ENCODE data around the gene TNFRSF11A.

Gene TNFRSF11A

DNA sequence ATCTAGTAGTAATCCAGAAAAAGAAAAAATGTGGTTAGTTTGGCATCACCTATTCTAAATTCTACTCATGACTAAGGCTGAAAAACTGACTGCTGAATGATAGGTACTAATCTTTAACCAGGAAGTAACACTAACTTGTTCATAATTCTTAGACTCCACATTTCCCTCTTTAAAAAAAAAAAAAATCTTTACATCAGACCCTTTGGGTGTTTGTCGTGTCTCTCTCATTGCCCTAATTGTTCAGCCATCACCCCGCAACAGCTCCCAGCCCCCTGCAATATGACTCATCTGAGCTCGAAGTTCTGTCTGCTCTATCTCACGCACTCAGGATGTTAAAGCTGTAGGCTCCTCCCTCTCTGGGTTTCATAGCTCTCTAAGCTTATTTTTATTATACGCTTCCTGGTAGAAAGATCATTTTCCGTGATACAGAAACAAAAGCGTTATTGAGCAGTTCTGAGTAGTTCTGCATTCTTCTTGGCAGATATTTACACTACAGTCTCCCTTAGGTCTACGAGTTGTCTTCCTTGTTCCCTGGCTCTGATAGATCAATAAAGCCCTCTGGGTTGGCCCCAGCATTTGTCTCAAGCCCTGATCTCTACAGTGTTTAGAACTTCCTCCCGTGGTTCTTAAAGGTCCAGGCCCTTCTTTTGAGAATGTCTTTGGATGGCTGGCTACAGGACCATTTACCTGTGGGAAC is 95.6 kb downstream of the TNFRSF11A start:
- DNase-seq: peak; percentile 57

- DNase-seq: peak; percentile 44
Measured at GRCh38 chr18:62425465-62426190, 100.5 kb downstream of the TNFRSF11A start.

GRCh38 chr18:62426191-62426488 is 101.0 kb downstream of the TNFRSF11A start:
- DNase-seq: no peak

- DNase-seq: no peak
Measured at GRCh38 chr18:62432176-62432575, 107.1 kb downstream of the TNFRSF11A start.

GRCh38 chr18:62434798-62435197 is 109.7 kb downstream of the TNFRSF11A start:
- DNase-seq: no peak

DNA sequence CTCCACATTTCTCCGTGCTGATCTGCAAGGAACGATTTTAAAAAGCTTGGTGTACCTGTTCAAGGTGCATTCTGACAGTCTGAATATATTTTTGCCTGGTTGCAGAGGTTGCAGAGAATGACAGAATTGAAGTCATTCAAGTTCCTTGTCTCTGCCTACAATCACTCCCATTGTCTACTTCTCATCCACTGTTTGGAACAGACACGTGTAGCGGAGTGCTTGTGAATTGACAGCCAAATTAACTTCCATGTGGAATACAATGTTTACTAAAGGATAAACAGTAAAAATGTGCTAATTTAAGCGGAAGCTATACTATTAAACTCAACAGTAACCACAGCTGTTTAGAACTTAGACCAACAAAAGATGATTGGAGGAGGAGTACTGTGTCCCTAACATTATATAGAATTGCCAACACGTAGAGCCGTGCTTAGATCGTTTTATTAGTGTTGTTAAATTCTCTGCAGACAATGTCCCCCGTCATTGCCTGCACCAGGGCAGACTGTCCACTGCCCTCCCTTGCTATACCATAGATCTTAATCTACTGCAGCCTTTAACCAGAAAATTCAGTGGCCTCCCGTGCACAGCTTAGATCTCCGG is 110.4 kb downstream of the TNFRSF11A start:
- DNase-seq: no peak

DNA sequence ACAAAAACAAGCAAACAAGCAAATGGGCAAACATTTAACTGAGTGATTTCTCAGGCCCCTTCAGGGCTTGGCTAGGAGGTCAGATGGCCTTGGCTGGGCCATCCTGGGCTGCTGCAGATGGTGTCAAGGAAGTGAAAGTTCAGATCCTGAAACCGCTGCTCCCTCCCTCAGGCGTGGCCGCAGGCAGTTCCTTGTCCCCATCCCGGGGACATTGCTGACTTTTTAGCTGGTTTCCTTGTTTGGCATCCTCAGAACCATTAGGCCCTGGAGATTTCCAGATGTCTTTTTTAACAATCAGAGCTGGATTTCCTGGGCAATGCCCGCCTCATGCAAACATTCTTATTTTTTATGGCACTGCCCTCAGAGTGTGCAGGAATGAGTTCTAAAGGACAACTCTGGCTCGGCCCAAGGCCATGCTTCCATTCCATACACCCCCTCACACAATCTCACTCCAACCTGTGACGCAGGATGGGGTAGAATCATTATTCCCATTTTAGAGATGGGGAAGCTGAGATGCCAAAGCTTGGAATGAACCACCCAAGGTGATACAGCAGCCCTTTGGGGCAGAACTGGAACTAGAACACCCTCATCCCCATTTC is 111.6 kb downstream of the TNFRSF11A start:
- DNase-seq: no peak

DNA sequence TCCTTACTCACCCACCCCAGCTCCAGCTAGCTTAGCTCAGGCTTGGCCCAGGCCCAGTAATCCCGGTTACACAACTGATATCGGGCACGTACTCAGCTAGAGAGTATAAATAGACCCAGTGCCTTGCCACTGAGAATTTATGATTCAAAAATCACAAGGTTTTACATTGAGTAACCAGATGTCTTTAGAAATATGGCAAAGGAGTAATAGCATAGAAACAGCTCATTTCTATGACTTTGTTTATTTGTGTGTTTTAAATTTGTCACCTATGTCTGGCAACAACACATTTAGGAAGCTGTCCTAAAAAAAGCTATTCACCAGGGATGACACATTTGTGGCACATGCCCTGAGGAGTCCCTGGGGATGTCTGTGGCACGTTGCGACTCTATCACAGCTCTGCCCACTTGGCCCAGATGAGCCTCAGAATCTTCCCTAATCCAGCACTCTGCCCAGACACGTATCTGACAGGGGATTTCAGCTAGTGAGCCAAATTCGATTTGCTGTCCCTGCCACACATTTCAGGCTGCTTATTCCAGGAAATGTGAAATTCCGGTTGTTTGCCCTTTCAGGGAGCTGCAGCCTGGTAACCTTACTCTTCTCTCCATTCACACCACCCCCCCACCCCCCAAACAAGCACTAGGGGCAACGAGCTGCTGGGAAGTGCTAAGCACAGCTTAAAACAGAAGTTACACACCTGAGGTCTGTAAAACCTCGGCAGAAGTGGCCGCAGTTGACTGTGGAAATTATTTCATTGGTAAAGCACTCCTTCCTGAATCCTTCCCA is 112.3 kb downstream of the TNFRSF11A start:
- DNase-seq: no peak

DNA sequence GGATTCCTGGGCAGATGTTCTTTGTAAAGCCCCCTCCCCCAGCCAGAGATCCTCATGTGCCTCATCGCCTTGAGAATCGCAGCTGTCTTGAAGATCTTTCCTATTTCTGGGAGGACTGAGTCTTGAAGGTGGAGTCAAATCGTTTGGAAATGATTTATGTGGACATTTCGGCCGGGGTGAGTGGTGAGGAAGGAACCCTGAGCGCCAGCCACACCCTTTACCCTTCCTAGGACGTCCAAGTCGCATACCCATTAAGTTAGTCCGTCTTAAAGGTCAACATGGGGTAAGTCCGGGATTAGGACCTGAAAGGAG is 112.9 kb downstream of the TNFRSF11A start:
- no peak for DNase-seq

DNA sequence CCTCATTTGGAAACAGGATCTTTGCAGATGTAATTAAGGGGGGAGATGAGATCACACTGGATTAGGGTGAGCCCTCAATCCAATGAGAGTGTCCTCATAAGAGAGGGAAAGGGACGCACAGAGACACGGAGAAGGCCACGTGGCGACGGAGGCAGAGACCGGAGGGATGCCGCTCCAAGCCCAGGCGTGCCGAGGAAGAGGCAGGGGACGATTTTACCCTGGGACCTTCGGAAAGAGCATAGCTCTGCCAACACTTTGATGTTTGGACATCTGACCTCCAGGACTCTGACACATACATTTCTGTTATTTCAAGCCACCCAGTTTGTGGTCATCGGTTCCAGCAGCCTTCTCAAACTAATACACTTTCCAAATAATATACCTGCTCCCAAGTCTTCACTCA is 113.3 kb downstream of the TNFRSF11A start:
- no peak for DNase-seq

- DNase-seq: no peak
Measured at GRCh38 chr18:62438866-62439265, 113.8 kb downstream of the TNFRSF11A start.

Data from activated T-cell treated with anti-CD3 and anti-CD28 coated beads for 4 hours (primary cell).